Measurements from ENCODE around the gene SLC10A7.

Gene SLC10A7

DNA sequence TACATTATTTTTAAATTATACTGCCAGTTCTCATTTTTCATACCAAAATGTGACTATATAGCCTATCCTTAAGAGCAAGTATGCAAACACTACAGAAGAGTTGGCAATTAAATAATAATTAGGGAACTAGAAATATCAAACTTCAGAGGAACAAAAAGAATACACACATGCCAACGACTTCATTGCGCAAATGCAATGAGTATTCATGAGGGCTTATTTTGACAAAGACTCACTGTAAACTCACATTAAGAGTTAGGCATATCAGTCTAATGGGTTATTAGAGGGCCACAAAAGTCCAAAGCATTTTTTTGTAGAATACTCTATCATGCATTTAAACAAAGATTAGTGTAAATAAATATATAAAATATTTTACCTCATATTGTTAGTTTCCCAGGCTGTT is 31.6 kb downstream of the SLC10A7 start:
- no peak for DNase-seq

DNA sequence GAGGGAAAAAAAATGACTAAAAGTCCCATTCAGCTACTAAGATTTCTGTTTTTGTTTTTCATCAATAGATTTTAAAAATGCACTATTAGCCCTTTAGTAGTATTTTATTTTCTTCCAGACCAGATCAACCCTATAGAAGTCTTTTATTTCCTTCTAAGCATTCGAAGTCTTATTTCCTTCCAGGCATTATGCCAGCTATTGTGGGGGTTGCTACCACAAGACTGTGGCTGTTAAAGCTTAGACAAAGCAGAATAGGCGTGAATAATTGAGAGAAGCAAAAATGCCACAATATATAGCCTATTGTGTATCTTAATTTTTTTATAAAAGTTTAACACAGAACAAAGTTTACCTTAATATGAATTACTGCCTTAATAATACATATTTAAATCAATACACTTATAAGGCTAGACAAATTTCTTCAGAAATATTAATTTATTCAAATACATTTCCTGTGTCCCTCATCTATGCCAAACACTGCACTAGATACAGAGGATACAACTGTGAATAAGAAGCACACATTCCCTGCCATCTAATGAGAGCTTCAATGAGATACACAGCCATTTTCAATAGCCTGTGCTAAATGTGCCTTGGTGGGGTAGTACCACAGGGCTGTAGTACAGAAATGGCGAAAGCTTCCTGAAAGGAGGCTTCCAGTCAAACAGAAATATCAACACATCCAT is 33.1 kb downstream of the SLC10A7 start:
- DNase-seq: no peak

DNA sequence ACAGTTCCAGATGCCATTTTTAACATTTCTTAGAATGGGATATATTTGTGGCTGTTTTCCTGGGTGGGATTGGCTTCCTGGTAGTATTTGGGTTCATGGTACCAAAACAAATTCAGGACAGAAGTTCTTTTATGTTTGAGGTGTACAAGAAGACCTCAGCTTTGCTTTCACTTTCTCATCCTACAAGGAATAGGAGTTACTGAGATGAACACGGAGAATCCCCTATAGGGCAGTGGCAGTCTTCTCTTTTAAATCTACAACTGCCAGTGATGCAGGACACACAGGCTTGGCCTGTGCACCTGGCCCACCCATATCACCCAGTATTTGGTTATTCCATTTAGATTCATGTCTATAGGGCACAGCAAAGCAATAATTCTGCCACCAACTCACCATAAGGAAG is 35.2 kb downstream of the SLC10A7 start:
- no peak for DNase-seq

DNA sequence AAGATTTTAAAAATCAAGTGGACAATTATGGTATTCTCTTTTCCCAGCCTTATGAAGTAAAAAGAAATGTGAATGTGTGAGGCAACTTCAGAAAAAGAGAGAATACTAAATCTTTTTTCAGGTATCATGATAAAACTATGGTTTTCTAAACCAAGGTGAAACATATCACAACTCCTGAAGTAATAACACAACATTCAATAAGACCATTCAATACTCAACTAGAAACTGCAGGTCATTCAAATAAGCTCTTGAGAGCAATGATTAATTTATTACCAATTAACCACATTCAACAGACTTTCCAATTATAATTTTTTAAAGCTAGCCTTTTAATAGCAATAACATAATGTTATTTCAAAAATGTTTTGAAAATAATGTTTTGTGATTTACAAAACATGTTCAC is 35.8 kb downstream of the SLC10A7 start:
- no peak for DNase-seq

DNA sequence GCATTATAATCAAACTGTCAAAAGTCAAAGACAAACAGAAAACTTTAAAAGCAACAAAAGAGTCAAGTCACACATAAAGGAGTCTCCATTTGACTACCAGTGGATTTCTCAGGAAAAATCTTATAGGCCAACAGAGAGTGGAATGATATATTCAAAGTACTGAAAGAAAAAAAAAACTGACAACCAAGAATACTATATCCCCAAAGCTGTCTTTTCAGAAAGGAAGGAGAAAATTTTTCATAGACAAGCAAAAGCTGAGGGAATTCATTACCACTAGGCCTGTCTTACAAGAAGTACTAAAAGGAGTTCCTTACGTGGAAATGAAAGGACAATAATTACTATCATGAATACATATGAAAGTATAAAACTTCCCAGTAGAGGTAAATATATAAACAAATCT is 39.0 kb downstream of the SLC10A7 start:
- no peak for DNase-seq

DNA sequence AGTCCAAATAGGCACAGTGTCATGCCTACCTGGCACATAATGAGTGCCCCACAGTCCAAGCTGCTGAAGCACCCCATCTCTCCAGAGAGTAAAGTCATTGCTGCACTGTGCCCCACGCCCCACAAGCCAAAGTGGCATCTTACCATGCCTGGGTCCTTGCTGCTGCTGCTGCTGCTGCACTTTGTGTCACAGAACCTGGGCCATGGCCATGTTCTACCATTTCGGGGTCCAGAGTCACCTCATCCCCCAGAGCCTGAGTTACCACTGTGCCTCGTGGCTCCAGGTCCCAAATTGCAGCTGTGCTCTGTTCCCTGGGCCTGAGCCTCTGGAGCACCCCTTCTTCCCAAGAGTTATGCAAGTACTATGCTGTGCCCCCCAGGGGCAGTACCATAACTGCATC is 40.5 kb downstream of the SLC10A7 start:
- DNase-seq: no peak

DNA sequence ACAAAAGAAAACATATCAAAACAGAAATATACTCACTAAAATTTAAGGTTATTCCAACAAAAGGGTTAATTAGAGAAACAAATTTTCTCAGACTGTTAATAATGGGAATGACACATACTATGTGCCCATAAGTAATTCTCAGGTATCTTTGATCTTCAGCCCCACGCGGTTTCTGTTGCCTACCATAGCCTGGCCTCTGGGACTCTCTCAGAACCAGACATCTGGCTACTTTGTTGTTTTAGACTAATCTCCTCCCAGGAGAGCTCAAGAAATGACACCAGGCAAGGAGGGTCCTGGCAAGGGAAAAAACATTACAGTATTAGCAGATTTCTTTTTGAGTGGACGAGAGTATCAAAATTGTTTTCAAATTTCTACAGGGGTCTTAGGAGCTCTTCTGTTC is 43.7 kb downstream of the SLC10A7 start:
- DNase-seq: no peak

DNA sequence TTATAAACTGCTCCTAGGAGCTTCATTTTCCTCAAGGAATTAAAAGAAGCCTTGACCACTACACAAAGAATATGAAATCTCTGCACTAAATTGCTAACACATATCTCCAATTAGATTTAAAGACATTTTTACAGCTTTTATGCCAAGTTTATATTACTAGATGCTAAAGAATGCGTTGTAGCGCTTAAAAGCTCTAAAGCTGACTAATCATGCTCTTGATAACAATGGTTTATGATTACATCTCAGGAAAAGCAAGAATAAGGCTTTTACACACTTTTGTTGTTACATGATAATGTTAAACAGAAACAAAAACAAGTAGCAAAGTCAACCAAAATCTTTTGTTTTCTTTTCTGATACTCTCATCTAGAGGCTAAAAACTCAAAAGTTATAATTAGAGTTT is 44.7 kb downstream of the SLC10A7 start:
- DNase-seq: no peak

DNA sequence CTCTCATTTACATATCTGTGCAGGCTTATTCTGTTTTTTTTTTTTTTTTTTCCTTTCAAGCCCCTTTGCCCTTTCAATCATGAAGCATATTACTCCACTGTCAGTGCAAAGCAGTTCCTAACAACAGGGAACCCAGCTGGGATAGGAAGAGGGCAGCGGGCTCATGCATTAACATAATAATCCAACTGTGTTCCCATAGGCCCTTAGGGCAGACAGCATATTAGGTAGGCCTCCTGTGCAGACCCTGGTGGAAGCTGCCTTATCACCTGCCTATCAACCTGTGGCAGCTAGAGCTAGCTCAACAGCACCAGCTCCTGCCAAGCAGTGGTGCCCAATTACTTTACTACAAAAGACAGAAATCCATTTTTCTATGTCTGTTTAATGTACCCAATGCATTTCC is 49.3 kb downstream of the SLC10A7 start:
- DNase-seq: no peak

DNA sequence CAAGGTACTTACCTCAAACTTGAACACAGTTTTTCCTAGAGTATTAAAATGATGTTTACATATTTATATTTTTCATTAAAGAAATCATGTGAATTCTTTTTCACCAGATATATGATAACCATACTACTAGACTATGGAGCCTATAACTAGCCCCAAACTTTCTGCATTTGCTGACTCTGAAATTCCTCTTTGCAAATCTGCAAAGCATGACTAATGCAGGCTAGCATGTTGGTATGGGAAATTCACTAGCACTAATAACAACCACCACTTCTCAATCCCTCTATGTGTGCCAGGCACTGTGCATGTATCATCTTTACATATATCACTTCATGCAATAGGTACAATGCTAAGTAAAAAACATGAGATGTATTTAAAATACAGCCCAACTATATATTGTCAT is 51.1 kb downstream of the SLC10A7 start:
- no peak for DNase-seq

DNA sequence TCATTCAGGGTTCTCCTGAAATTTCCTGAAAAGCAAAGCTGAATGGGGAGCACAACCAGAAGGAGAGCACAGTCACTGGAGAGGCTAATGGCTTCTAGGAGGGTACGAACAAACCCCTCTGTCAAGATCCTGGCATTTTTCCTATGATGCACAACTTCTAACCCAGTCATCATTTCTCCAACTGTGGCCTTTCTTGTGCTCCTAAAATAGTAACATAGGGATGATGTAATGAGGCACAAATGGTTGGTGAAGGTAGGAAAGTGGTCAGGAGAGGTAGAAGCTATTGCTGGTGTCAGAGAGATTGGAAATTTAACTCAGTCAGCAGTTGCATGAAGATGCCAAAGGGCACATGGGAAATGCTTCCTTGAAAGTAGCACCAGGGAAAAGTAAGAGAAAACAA is 52.7 kb downstream of the SLC10A7 start:
- DNase-seq: no peak

DNA sequence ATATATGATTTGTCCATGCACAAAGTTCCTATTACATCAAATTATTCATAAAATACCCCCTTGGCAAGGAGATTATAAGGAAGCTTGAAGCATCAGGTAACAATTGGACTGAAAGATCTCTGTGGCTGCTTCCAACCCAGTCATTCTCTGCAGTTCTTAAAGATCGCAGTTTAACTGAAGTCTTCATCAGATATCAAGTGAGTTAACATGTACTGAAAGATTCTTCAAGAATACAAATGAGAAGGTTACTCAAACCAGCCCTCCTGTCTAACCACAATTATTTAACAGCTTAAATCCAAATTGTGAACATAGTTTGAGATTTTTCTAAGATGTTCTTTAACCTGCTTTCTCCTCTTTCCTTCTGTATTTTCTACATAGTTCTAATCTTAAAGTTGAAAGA is 56.1 kb downstream of the SLC10A7 start:
- DNase-seq: no peak

DNA sequence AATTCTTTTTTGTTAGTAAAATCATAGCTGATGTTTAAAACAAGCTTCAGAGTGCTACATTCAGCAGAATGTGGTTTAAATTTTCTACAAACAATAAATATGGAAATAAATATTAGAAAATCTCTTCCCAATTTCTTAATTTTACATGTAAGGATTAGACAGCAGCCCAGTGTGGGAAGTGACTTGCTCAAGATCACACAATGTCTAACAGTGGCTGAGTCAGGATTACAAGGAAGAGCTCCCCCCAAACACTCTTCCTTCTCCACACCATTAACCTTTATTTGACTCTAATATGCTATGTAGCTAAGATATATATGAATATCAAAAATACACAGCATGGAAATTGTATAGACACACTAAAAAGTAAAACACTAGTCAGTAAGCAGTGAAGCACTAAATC is 59.5 kb downstream of the SLC10A7 start:
- no peak for DNase-seq

DNA sequence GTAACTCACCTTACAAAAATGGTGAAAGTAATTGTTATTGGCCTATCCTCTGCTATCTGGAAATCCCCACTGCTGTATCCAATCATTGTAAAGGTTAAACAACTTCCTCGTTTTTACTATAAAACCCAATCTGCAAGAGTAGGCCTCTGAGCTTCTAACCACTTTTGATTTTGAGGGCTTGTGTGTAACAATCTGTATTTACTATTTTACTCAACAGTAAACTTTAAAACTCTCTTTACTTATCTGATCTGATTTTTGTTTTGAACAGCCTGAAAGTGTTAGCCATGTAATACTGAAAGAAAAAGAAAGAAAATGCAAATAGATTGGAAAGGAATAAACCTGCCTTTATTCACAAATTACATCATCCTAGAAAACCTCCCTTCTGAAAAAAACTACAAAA is 63.1 kb downstream of the SLC10A7 start:
- DNase-seq: no peak

DNA sequence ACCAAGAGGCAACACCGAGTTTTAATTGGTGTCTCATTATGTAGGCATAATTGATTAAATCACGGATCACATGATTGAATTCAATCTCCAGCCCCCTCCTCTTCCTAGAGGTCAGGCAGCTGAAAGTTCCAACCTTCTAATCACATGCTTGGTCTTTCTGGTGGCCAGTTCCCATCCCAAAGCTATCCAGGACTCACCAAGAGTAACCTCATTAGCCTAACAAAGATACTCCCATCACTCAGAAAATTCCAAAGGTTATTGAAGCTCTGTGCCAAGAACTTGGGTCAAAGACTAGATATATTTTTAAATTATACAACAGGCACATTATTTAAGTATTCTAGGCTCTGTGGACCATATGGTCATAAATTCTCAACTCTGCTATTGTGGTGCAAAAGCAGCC is 65.1 kb downstream of the SLC10A7 start:
- DNase-seq: no peak

DNA sequence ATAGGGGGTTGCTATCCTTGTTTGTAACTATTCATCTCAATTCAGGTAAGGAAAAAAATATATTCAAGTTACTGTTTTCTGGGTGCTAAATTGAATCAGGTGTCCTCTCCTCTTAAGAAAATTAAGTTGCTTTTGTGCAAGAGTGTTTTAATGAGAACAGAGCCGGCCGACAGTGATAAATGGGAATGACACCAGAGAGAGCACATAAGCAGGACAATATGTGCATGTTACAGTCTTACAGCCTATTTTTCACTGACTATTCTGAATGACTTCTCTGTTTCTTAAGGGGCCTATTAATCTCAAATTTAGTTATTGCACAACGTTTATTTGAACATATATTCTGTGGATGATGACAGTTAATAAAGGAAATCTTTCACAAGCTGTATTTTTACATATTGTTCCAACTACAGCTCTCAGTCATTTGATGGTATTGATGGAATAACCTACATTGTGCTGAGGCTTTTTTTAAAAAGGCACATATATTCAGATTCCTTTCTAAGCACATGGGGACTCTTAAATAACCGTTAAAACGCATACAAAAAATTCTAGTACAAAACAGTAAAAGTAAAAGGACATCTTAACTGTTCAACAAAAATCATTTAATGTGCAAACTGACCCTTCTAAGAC is 68.4 kb downstream of the SLC10A7 start:
- DNase-seq: no peak

DNA sequence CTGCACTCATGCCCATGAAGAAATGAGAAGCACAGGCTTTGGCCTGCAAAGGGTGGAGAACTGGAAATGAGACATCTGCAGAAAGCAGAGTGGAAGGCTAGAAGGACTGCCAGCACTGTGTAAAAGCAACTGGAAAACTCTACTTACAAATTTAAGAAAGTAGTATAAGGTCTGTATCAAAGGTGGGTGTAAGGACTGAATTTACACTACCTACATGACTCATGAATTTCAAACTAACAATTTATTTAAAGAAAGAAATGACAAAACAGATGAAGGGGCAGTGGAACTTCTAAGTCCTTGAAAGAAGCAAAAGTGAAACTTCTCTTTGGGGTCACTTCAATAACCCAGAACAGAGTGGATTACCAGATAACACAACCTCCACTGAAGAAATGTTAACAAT is 71.2 kb downstream of the SLC10A7 start:
- DNase-seq: no peak

DNA sequence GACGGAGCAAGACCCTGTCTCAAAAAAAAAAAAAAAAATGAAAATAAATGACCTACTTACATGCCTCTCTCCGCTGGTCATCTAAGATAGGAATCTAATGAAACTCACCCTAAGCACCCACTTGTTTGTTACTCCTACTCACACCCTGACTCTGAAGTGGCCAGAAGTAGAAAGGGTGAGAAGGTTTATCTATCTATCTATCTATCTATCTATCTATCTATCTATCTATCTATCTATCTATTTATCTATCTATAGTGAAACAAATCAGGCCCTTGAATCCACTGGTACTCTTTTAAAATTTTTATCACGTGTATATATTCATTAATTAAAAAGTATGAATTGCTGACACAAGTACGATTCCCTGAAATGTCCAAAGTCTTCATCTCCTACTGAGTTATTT is 75.2 kb downstream of the SLC10A7 start:
- no peak for DNase-seq

DNA sequence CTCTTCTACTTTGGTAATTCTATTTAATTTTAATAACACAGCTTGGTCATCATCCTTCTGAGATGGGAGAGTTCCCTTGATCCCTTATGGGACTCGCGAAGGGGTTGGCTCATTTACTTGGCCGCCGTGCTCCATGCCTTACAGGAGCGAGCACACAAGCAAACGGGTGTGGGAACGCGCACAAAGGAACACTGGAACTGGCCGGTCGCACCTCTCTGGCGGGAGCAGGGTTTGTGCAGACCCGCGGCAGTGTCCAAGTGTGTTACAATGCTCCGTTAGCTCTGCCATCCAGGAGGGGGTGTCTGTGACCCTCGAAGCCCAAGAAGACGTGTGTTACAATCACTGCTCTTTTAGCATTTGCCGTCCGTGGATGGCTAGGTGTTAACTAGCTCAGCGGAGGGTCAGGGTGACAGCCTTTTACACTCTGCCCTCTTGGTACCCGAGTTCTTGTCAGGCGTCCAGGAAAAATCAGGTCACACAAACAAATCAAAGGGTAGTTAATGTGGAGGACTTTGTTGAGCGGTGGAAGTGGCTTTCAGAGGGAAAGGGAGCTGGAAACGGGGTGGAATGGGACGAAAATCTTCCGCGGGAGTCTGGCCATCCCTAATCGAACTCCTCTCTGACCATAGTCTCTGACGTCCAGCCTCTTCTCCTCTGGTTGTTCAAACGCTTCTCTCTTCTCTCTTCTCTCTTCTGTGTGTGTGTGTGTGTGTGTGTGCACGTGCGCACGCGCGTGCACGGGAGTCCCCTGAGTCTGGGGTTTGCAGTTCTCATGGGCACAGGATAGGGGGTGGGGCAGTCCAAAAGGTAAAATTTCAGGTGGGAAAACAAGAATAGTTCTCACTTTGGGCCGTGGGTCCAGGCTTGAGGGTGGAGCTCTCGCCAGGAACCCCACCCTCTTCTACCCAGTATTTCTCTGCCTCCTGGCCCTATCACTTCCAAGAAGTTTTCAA is 76.3 kb downstream of the SLC10A7 start:
- no peak for DNase-seq

DNA sequence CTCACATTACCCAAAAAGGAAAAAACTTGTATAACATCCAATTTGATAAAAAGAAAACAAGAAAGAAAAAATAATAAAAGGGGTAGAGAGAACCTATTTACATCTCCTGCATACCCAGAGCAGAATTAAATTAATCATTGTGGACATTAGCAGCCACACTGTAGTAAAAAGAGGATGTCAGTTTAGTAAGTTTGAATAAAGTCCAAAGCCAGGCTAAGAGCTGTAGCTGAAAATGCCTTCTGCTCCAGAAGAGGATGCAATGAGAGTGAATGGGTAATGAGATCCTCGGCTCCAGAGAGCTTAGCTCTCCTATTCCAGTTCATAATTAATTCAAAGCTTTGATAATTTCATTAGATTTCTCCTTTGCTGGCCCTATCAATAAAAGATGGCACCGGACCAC is 78.2 kb downstream of the SLC10A7 start:
- no peak for DNase-seq

DNA sequence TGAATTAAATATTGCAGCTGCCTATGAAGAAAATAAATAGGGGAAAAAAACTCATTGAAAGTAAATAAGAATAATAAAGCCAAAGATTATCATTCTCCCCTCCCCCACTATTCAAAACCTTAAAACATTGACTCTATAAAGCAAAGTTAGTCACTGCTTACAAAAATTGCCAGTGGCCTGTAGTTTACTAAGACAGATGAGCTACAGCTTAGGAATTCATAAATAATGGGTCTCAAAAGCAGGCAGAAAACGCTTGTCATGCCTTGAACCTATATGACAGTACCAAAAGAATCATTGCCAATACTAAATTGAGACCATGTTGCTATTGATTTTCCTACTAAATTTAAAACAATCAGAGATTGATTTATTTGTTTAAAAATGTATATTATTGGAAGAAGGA is 78.9 kb downstream of the SLC10A7 start:
- no peak for DNase-seq

DNA sequence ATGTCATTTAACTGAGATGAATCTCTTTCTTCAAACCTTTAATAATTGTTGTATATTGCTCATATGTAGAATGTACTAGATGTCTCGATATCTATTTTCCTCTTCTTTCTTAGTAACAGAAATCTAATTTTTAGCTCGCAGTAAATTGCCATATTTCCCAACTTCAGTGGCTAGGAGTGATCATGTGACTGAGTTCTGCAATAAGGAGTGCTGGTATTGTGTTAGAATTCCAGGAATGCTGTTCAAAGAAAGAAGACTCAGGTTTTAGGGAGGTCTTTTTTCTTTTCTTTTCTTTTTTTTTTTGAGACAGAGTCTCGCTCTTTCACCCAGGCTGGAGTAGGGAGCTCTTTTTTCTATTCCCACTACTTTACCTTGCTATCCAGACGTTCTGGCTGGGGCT is 81.7 kb downstream of the SLC10A7 start:
- no peak for DNase-seq

DNA sequence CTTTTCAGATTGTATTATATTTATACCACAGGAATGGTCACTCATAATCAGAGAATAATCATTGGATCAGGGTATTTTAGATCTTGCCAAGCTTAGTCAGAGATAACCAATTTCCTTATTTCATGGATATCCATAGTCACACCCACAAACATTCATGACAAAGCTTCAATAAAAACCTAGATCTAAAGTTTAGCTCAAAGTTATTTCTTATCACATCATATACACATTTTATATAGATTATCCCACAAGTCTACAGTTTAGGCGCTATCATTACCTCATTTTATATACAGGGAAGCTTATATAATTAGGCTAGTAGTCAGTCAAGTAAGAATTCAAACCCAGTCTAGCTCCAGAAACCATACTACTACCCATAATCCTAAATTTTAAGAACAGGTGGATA is 82.3 kb downstream of the SLC10A7 start:
- DNase-seq: no peak

DNA sequence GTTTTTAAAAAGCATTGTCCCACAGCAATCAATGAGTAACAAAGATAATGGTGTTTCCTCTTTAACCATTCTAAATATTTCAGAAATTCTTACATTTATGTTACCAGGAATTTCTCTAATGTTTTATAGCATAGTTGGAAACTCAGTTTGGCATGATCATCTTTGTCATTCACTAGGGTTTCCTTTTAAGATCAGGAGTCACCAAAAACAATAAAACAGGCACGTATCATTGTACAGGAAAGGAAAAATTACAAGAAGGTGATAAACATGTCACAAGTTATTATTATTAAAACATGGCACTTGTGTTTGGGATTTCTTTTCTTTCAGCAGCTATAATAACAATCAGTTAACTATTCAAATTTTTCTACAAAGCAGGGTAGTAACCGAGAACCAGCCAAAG is 84.0 kb downstream of the SLC10A7 start:
- DNase-seq: no peak

All from activated CD4-positive, CD25-positive, alpha-beta regulatory T cell (primary cell).